Rectal smooth muscle tissue (tissue), 1 donor: Measurements from ENCODE around the gene ZNF217.
"Not testable (repeated sequence)": the region's sequence is repeated elsewhere in the genome, so short reads cannot be mapped to it uniquely, and the experiment has no call there.

Source experiments
- H3K27ac ChIP-seq: one replicate; pipeline ENCODE4 v1.7.0; 2013; ENCODE audit warnings: low read depth, low read length, inconsistent platforms
- H3K27me3 ChIP-seq: one replicate; pipeline ENCODE4 v1.7.0; 2013; ENCODE audit warnings: low read length; ENCODE audit not compliant: control insufficient read depth, insufficient read depth
- H3K36me3 ChIP-seq: one replicate; pipeline ENCODE4 v1.7.0; 2013; ENCODE audit warnings: low read length; ENCODE audit not compliant: control insufficient read depth, insufficient read depth
- H3K4me1 ChIP-seq: one replicate; pipeline ENCODE4 v1.7.0; 2013; ENCODE audit warnings: low read length; ENCODE audit not compliant: control insufficient read depth, insufficient read depth
- H3K4me3 ChIP-seq: one replicate; pipeline ENCODE4 v1.7.0; 2013; ENCODE audit warnings: low read length
- H3K9ac ChIP-seq: one replicate; pipeline ENCODE4 v1.7.0; 2013; ENCODE audit warnings: low read length

ZNF217 gene

GRCh38 chr20:53599910-53600632 is 6.4 kb upstream of the ZNF217 start:
- H3K4me1 ChIP-seq, result no peaks in the 10 kb centered on the region
- H3K27ac ChIP-seq, result no peak overlapping the region

GRCh38 chr20:53599378-53599777 is 5.7 kb upstream of the ZNF217 start:
- no peaks in the 10 kb centered on the region for H3K4me1 ChIP-seq
- no peaks in the 10 kb centered on the region for H3K36me3 ChIP-seq
- H3K27me3 ChIP-seq, result no peaks in the 10 kb centered on the region
- no peak overlapping the region for H3K4me3 ChIP-seq
- no peak overlapping the region for H3K27ac ChIP-seq
- H3K9ac ChIP-seq, result no peak overlapping the region

More at GRCh38 chr20:53599910-53600632, 6.4 kb upstream of the ZNF217 start:
- Histone ChIP-seq H3K9ac (no peak overlapping the region), H3K27me3 (no peaks in the 10 kb centered on the region), H3K36me3 (no peaks in the 10 kb centered on the region), H3K4me3 (no peak overlapping the region)

GRCh38 chr20:53599044-53599362 is 5.4 kb upstream of the ZNF217 start:
- H3K4me3 ChIP-seq, result no peak overlapping the region
- H3K4me1 ChIP-seq, result no peaks in the 10 kb centered on the region
- H3K27me3 ChIP-seq, result no peaks in the 10 kb centered on the region
- no peak overlapping the region for H3K9ac ChIP-seq
- no peaks in the 10 kb centered on the region for H3K36me3 ChIP-seq
- H3K27ac ChIP-seq, result no peak overlapping the region

GRCh38 chr20:53598140-53599043 is 4.8 kb upstream of the ZNF217 start:
- Histone ChIP-seq H3K27me3 (no peaks in the 10 kb centered on the region), H3K4me3 (no peak overlapping the region), H3K9ac (no peak overlapping the region), H3K4me1 (no peaks in the 10 kb centered on the region), H3K27ac (no peak overlapping the region), H3K36me3 (no peaks in the 10 kb centered on the region)

- H3K27me3 ChIP-seq, result no peaks in the 10 kb centered on the region
- H3K27ac ChIP-seq, result no peak overlapping the region
- no peaks in the 10 kb centered on the region for H3K4me1 ChIP-seq
- H3K36me3 ChIP-seq, result no peaks in the 10 kb centered on the region
- H3K4me3 ChIP-seq, result peak overlapping the region; percentile 54
- no peak overlapping the region for H3K9ac ChIP-seq
Observed at GRCh38 chr20:53597521-53598120, 4.0 kb upstream of the ZNF217 start.

- Histone ChIP-seq H3K4me1 (no peaks in the 10 kb centered on the region), H3K36me3 (no peaks in the 10 kb centered on the region), H3K27me3 (no peaks in the 10 kb centered on the region), H3K9ac (no peak overlapping the region), H3K4me3 (peak overlapping the region; percentile 54), H3K27ac (no peak overlapping the region)
Observed at GRCh38 chr20:53597030-53597482, 3.4 kb upstream of the ZNF217 start.

GRCh38 chr20:53596189-53597001 is 2.8 kb upstream of the ZNF217 start:
- not testable (repeated sequence) for H3K36me3 ChIP-seq, H3K4me1 ChIP-seq, H3K27me3 ChIP-seq, H3K9ac ChIP-seq
- H3K4me3 ChIP-seq, result peak overlapping the region; percentile 54
- peak overlapping the region; percentile 51 for H3K27ac ChIP-seq

GRCh38 chr20:53595742-53596141 is 2.1 kb upstream of the ZNF217 start:
- H3K36me3 ChIP-seq, H3K27me3 ChIP-seq, H3K4me1 ChIP-seq, H3K4me3 ChIP-seq, H3K27ac ChIP-seq, H3K9ac ChIP-seq: not testable (repeated sequence)

- Histone ChIP-seq H3K4me1 (no peaks in the 10 kb centered on the region), H3K9ac (peak overlapping the region; percentile 56), H3K4me3 (peak overlapping the region; percentile 74), H3K36me3 (no peaks in the 10 kb centered on the region), H3K27me3 (no peaks in the 10 kb centered on the region), H3K27ac (peak overlapping the region; percentile 73)
Observed at GRCh38 chr20:53595018-53595378, 1.4 kb upstream of the ZNF217 start.

GRCh38 chr20:53594068-53595017 is 704 bp upstream of the ZNF217 start:
- Histone ChIP-seq H3K36me3 (no peaks in the 10 kb centered on the region), H3K27ac (peak overlapping the region; percentile 79), H3K9ac (peak overlapping the region; percentile 56), H3K4me1 (no peaks in the 10 kb centered on the region), H3K4me3 (peak overlapping the region; percentile 74), H3K27me3 (no peaks in the 10 kb centered on the region)

- Histone ChIP-seq H3K36me3 (no peaks in the 10 kb centered on the region), H3K27me3 (no peaks in the 10 kb centered on the region), H3K4me1 (no peaks in the 10 kb centered on the region), H3K4me3 (peak overlapping the region; percentile 60), H3K27ac (peak overlapping the region; percentile 88), H3K9ac (no peak overlapping the region)
Observed at GRCh38 chr20:53592992-53593465, 610 bp downstream of the ZNF217 start.
